GM12892 (cell line): ENCODE data around the gene JAZF1.

ENCODE experiments used
- POLR2A ChIP-seq: IDR thresholded peaks from 2 replicates; pipeline ENCODE4 v1.6.1; 2011; ENCODE audit warnings: low read depth, low read length, control low read depth
- POLR2AphosphoS5 ChIP-seq: IDR thresholded peaks from 2 replicates; pipeline ENCODE4 v1.6.1; 2011; ENCODE audit warnings: low read depth, low read length, control low read depth

GRCh38 chr7:27969346-27969745 is 211.2 kb downstream of the JAZF1 start:
- TF ChIP-seq POLR2A (no peak), POLR2AphosphoS5 (no peak)
